ENCODE data around the gene PCDH9. TPM values are rescaled to one million over a fixed set of nuclear protein-coding genes. Genes with fewer than 3 reads are reported as not detected.

The PCDH9 gene
- total and polyA plus RNA-seq, 9 donors = 0.18 to 6.5 (median 1.3) TPM

DNA sequence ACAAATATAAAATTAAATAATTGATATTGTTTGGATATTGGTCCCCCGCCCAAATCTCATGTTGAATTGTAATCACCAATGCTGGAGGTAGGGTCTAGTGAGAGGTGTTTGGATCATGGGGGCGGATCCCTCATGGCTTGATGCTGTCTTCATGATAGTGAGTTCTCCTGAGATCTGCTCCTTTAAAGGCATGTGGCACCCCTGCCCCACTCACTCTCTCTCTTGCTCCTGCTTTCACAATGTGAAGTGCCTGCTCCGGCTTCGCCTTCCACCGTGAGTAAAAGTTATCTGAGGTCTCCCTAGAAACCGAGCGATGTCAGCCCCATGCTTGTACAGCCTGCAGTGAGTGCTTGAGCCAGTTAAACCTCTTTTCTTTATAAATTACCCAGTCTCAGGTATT lies 248.2 kb downstream of the PCDH9 start:
- TF ChIP-seq, protein P1, sequence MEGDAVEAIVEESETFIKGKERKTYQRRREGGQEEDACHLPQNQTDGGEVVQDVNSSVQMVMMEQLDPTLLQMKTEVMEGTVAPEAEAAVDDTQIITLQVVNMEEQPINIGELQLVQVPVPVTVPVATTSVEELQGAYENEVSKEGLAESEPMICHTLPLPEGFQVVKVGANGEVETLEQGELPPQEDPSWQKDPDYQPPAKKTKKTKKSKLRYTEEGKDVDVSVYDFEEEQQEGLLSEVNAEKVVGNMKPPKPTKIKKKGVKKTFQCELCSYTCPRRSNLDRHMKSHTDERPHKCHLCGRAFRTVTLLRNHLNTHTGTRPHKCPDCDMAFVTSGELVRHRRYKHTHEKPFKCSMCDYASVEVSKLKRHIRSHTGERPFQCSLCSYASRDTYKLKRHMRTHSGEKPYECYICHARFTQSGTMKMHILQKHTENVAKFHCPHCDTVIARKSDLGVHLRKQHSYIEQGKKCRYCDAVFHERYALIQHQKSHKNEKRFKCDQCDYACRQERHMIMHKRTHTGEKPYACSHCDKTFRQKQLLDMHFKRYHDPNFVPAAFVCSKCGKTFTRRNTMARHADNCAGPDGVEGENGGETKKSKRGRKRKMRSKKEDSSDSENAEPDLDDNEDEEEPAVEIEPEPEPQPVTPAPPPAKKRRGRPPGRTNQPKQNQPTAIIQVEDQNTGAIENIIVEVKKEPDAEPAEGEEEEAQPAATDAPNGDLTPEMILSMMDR (IDR thresholded peaks at IDR 0.05) = no peak
- TF ChIP-seq POLR2A (IDR thresholded peaks at IDR 0.05) = no peak
- TF ChIP-seq EP300 (IDR thresholded peaks at IDR 0.05) = no peak
- WGBS, 3 donors = 94 to 96% (median 95%) methylated on average over 7 of the region's 7 CpGs
- no peak for DNase-seq
- intact Hi-C loops (cut with DNase I) = no loop called here
- no peaks in the 10 kb centered on the region for H3K27me3 ChIP-seq
- no peaks in the 10 kb centered on the region for H3K36me3 ChIP-seq
- no peak overlapping the region for H3K4me3 ChIP-seq
- no peak overlapping the region for H3K27ac ChIP-seq
- H3K9me3 ChIP-seq = no peaks in the 10 kb centered on the region
- H3K4me1 ChIP-seq (ENCODE audit: insufficient read depth) = no peaks in the 10 kb centered on the region

DNA sequence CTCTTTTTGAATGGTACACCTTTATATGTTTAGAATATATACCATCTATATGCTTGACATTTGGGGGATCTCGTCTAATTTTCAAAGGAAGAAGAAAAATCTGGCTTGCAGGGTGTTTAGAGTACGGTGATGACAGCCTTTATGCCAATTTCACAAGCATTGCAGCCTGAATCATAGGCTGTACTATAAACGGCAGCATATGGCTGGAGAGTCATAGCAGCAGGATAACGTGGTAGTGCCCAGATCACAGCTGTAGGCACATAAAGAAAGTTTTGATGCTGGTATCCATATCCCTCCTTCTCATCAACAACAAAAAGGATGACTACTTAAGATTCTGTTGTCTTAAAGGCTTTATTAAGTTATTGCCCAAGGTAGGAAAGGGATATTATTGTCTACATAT lies 253.0 kb downstream of the PCDH9 start:
- TF ChIP-seq, protein P1 (IDR thresholded peaks at IDR 0.05) = no peak
- no peak for TF ChIP-seq POLR2A (IDR thresholded peaks at IDR 0.05)
- no peak for TF ChIP-seq EP300 (IDR thresholded peaks at IDR 0.05)
- no peaks in the 10 kb centered on the region for H3K4me1 ChIP-seq (ENCODE audit: insufficient read depth)

DNA sequence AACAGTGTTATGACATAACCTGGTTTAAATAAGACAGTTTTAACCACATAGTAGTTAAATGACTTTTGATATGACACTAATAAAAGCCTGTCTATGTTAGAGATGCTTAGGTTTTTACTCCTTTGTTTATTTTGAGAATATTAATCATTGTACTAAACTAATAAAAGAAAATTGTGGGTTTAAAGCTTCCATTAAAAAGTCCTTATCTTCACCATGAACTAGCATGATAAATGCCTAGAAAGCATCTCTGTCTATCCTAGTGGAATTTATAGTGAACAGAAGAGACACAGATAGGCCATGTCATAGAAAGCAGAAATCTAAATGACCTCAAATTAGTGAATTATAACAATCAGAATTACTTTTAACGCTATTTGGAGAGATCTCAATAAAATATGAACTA lies 255.2 kb downstream of the PCDH9 start:
- 58 to 80% (median 65%) methylated on average over 1 of the region's 1 CpG for WGBS, 3 donors
- intact Hi-C loops (cut with DNase I) = no loop called here
- no peaks in the 10 kb centered on the region for H3K36me3 ChIP-seq
- H3K4me1 ChIP-seq (ENCODE audit: insufficient read depth) = no peaks in the 10 kb centered on the region
- TF ChIP-seq POLR2A (IDR thresholded peaks at IDR 0.05) = no peak
- TF ChIP-seq, protein P1 (IDR thresholded peaks at IDR 0.05) = no peak
- DNase-seq = no peak
- no peak overlapping the region for H3K27ac ChIP-seq
- no peaks in the 10 kb centered on the region for H3K9me3 ChIP-seq
- no peak overlapping the region for H3K4me3 ChIP-seq
- no peaks in the 10 kb centered on the region for H3K27me3 ChIP-seq

More for the DNA sequence above, 253.0 kb downstream of the PCDH9 start:
- 89 to 92% (median 91%) methylated on average over 4 of the region's 4 CpGs for WGBS, 3 donors
- Histone ChIP-seq H3K27me3 (no peaks in the 10 kb centered on the region), H3K4me3 (no peak overlapping the region), H3K9me3 (no peaks in the 10 kb centered on the region), H3K36me3 (no peaks in the 10 kb centered on the region), H3K27ac (no peak overlapping the region)
- no peak for DNase-seq
- intact Hi-C loops (cut with DNase I) = no loop called here

DNA sequence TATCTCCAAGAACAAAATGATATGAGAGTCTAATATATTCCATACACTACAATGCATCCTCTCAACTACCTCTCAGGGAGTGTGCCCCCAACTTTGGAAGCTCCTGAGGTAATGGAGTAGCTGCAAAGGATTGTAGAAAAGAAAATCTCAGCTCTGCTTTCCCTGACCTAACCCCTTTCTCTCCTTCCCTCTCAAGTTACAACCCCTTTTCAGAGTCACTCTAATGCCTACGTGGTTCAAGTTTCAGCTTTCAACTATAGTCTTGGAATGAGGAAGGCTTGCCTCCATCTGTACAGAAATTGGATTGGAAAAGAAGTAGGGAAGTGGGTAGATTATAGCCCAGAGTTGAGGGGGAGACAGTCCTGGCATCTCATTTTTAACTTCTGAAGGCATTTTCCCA lies 256.0 kb downstream of the PCDH9 start:
- no peaks in the 10 kb centered on the region for H3K9me3 ChIP-seq
- DNase-seq = no peak
- no peaks in the 10 kb centered on the region for H3K27me3 ChIP-seq
- TF ChIP-seq POLR2A (IDR thresholded peaks at IDR 0.05) (no peak), EP300 (IDR thresholded peaks at IDR 0.05) (no peak)
- TF ChIP-seq, protein P1 (IDR thresholded peaks at IDR 0.05) = no peak
- no peaks in the 10 kb centered on the region for H3K36me3 ChIP-seq
- H3K4me1 ChIP-seq (ENCODE audit: insufficient read depth) = no peaks in the 10 kb centered on the region
- H3K27ac ChIP-seq = no peak overlapping the region
- WGBS, 3 donors = 81 to 94% (median 86%) methylated on average over 1 of the region's 1 CpG
- intact Hi-C loops (cut with DNase I) = no loop called here
- H3K4me3 ChIP-seq = no peak overlapping the region

DNA sequence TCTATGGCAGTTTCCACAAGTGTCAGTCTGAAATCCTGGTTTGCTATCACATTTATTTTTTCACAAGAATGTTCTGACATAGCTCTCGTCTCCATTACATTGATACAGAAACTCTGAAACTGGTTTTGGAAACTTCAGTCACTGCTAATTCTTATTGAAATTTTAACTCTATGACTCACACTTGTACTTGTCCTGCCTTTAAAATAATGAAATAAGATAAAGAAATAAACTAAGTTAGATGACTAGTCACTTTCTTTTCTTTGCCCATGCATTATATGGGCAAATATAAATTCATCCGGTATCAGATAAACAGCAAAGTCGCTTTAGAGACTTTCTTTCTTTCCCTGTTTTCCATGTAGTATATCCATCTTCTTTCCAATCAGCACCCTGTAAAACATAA lies 257.5 kb downstream of the PCDH9 start:
- no peaks in the 10 kb centered on the region for H3K36me3 ChIP-seq
- no peak for TF ChIP-seq POLR2A (IDR thresholded peaks at IDR 0.05)
- no peak for TF ChIP-seq EP300 (IDR thresholded peaks at IDR 0.05)
- TF ChIP-seq, protein P1 (IDR thresholded peaks at IDR 0.05) = no peak
- no peak for DNase-seq
- H3K4me3 ChIP-seq = no peak overlapping the region
- intact Hi-C loops (cut with DNase I) = no loop called here
- no peaks in the 10 kb centered on the region for H3K9me3 ChIP-seq
- no peaks in the 10 kb centered on the region for H3K4me1 ChIP-seq (ENCODE audit: insufficient read depth)
- 84 to 90% (median 90%) methylated on average over 3 of the region's 3 CpGs for WGBS, 3 donors
- H3K27ac ChIP-seq = no peak overlapping the region
- H3K27me3 ChIP-seq = no peaks in the 10 kb centered on the region
